GM23248 (cell line): Measurements from ENCODE around the gene CAST. TPM values are rescaled to one million over a fixed set of nuclear protein-coding genes. Genes with fewer than 3 reads are reported as not detected.

ENCODE experiments used
- DNase-seq: peaks from one replicate; pipeline ENCODE4 v3.0.0-alpha.2; 2015
- H2AFZ ChIP-seq: fragments of 200-600 bp; sonication (generic); 2 replicates; pipeline ENCODE4 v1.6.1; 2016; ENCODE audit warnings: antibody characterized with exemption
- H3F3A ChIP-seq: fragments of 200-600 bp; sonication (generic); 2 replicates; pipeline ENCODE4 v1.6.1; 2016; ENCODE audit warnings: mild to moderate bottlenecking, antibody characterized with exemption, mixed run types; ENCODE audit not compliant: insufficient read depth
- H3K27ac ChIP-seq: fragments of 200-600 bp; sonication (generic); 2 replicates; pipeline ENCODE4 v1.5.1; 2016; ENCODE audit warnings: mild to moderate bottlenecking
- H3K27me3 ChIP-seq: fragments of 200-600 bp; sonication (generic); replicated peaks from 2 replicates; pipeline ENCODE4 v1.6.1; 2016; ENCODE audit warnings: mild to moderate bottlenecking; ENCODE audit not compliant: insufficient read depth
- H3K36me3 ChIP-seq: fragments of 200-600 bp; sonication (generic); 2 replicates; pipeline ENCODE4 v1.6.1; 2016; ENCODE audit warnings: low read depth, mild to moderate bottlenecking
- H3K4me1 ChIP-seq: fragments of 200-600 bp; sonication (generic); 2 replicates; pipeline ENCODE4 v1.6.1; 2016; ENCODE audit warnings: mild to moderate bottlenecking; ENCODE audit not compliant: insufficient read depth
- H3K4me2 ChIP-seq: fragments of 200-600 bp; sonication (generic); one replicate; pipeline ENCODE4 v1.6.1; 2016; ENCODE audit warnings: mild to moderate bottlenecking; ENCODE audit not compliant: unreplicated experiment
- H3K4me3 ChIP-seq: fragments of 200-600 bp; sonication (generic); 2 replicates; pipeline ENCODE4 v1.5.1; 2016; ENCODE audit warnings: mild to moderate bottlenecking
- H3K79me2 ChIP-seq: fragments of 200-600 bp; sonication (generic); 2 replicates; pipeline ENCODE4 v1.6.1; 2016; ENCODE audit warnings: mild to moderate bottlenecking; ENCODE audit not compliant: insufficient read depth
- H3K9ac ChIP-seq: fragments of 200-600 bp; sonication (generic); 2 replicates; pipeline ENCODE4 v1.6.1; 2016; ENCODE audit warnings: mild to moderate bottlenecking
- H3K9me2 ChIP-seq: fragments of 200-600 bp; sonication (generic); 2 replicates; pipeline ENCODE4 v1.6.1; 2016; ENCODE audit warnings: mixed run types, mild to moderate bottlenecking, moderate library complexity; ENCODE audit not compliant: insufficient read depth
- H3K9me3 ChIP-seq: fragments of 200-600 bp; sonication (generic); one replicate; pipeline ENCODE4 v1.6.1; 2017; ENCODE audit warnings: low read depth
- H4K20me1 ChIP-seq: fragments of 200-600 bp; sonication (generic); 2 replicates; pipeline ENCODE4 v1.6.0; 2016; ENCODE audit not compliant: insufficient read depth
- EZH2 ChIP-seq: fragments of 200-600 bp; sonication (generic); IDR thresholded peaks from 2 replicates; pipeline ENCODE4 v1.6.1; 2018; ENCODE audit warnings: antibody characterized with exemption, mild to moderate bottlenecking; ENCODE audit not compliant: insufficient read depth, poor library complexity, severe bottlenecking
- EZH2phosphoT487 ChIP-seq: fragments of 200-600 bp; sonication (generic); IDR thresholded peaks from 2 replicates; pipeline ENCODE4 v1.6.1; 2018; ENCODE audit warnings: antibody characterized with exemption, moderate library complexity, mild to moderate bottlenecking, low read depth; ENCODE audit not compliant: insufficient read depth
- WGBS, 2 experiments: methylation state at CpG; one replicate each; pipeline ENCODE4 v1.1.6; 2015 to 2017; ENCODE audit warnings: low lambda C conversion rate in 2 of 2, low coverage in 1 of 2; ENCODE audit errors: missing lambda C conversion rate in 2 of 2; 5-methylcytosine and 5-hydroxymethylcytosine counted together
- in situ Hi-C: fragments of 300-500 bp; cut with MboI; formaldehyde crosslinking; loops from 2 replicates; pipeline ENCODE4 v1.15.0; 2020
- polyA plus RNA-seq: library from polyadenylated mRNA; unstranded; fragments of >200 nt; fragmentation: Nextera tagmentation; extraction: Ambion mirVana; gene quantifications from 2 replicates; pipeline ENCODE4 v1.2.1, GENCODE V29; 2016
- total RNA-seq: library from RNA; depleted of rRNA; stranded (reverse); fragments of >200 nt; shearing (Covaris generic); gene quantifications from 2 replicates; pipeline ENCODE4 v1.2.3, GENCODE V29; 2014

Gene CAST
- total and polyA plus RNA-seq, 2 experiments from 2014 or later: 179 to 196 TPM

DNA sequence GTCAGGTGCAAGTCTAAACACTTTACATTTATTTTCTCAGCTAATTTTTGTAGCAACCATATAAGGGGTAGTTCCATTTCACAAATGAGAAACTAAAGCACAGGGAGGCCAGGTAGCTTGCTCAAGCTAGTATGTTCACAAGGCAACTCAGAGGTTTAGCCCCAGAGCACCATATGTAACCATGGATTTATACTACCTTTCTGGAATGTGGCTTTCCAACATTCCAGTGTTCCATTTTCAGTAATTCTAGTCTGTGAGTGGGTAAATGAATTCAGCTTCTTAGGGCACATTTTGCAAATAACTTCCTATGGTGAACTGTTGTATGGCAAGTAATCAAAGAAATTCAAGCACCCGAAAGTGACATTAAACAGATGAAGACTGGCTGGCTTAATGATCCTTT lies 25.0 kb upstream of the CAST start:
- 65 to 89% methylated on average over 1 of the region's 1 CpG for WGBS, 2 experiments
- no peak for TF ChIP-seq EZH2phosphoT487
- no peak for TF ChIP-seq EZH2
- Histone ChIP-seq H3K4me3 (no peak overlapping the region), H3K9me2 (no peaks in the 10 kb centered on the region), H2AFZ (no peak overlapping the region), H3K36me3 (no peaks in the 10 kb centered on the region), H3K27ac (no peak overlapping the region), H3K9ac (no peak overlapping the region), H3K4me2 (no peak overlapping the region), H4K20me1 (no peaks in the 10 kb centered on the region), H3K27me3 (no peaks in the 10 kb centered on the region), H3K79me2 (no peaks in the 10 kb centered on the region), H3K4me1 (peaks cover 13% of the 10 kb centered on the region; the same call in 1 of the 2 replicates), H3F3A (no peaks in the 10 kb centered on the region), H3K9me3 (no peaks in the 10 kb centered on the region)
- in situ Hi-C loops: no loop called here
- no peak for DNase-seq

DNA sequence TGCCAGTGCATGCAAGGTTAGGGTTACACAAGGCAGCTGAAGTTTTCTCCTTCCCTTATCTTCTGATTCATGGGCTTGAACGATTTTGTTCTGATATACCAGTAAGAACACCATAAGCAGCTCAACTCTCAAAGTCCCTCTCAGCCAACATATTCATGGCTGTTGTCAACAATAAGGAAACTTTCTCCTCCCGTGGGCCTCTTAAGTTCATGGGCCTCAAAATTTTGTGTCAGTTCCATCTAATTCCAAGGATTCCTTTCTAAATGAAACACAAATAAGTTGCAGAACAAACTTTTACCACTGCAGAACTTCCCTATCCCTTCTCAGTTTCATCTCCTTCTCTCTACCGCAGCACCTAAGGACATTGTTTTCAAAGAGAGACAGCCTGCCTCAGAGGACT lies 23.6 kb upstream of the CAST start:
- no peak overlapping the region for H3K27ac ChIP-seq
- no peak overlapping the region for H3K4me2 ChIP-seq
- H4K20me1 ChIP-seq: no peaks in the 10 kb centered on the region
- H3K9me2 ChIP-seq: no peaks in the 10 kb centered on the region
- H3K27me3 ChIP-seq: no peaks in the 10 kb centered on the region
- H3F3A ChIP-seq: no peaks in the 10 kb centered on the region
- DNase-seq: no peak
- no peak overlapping the region for H3K4me3 ChIP-seq
- peaks cover 11% of the 10 kb centered on the region; the same call in 1 of the 2 replicates for H3K4me1 ChIP-seq
- in situ Hi-C loops: no loop called here
- H3K9me3 ChIP-seq: no peaks in the 10 kb centered on the region
- WGBS, 2 experiments: 62 to 63% methylated on average over 3 of the region's 3 CpGs
- TF ChIP-seq EZH2 (no peak), EZH2phosphoT487 (no peak)
- H2AFZ ChIP-seq: no peak overlapping the region
- H3K36me3 ChIP-seq: no peaks in the 10 kb centered on the region
- no peaks in the 10 kb centered on the region for H3K79me2 ChIP-seq
- no peak overlapping the region for H3K9ac ChIP-seq

DNA sequence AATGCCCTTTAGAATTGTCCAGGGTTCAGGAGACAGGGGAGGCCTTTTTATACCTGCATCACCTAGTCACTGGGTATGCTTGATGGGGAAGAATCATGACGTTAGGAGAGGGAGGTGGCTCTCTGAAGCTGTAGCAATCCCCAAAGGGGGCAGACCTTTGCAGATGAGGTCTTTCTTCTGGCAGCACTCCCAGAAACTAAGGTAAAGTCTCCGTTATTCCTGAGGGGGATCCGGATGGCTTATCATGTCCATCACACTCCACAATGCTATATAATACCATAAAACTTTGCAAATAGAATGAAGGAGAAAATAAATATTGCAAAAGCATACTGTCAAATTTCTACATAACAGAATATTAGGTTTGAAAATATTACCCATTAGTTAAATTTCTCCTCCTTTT lies 21.5 kb upstream of the CAST start:
- no peaks in the 10 kb centered on the region for H3K79me2 ChIP-seq

DNA sequence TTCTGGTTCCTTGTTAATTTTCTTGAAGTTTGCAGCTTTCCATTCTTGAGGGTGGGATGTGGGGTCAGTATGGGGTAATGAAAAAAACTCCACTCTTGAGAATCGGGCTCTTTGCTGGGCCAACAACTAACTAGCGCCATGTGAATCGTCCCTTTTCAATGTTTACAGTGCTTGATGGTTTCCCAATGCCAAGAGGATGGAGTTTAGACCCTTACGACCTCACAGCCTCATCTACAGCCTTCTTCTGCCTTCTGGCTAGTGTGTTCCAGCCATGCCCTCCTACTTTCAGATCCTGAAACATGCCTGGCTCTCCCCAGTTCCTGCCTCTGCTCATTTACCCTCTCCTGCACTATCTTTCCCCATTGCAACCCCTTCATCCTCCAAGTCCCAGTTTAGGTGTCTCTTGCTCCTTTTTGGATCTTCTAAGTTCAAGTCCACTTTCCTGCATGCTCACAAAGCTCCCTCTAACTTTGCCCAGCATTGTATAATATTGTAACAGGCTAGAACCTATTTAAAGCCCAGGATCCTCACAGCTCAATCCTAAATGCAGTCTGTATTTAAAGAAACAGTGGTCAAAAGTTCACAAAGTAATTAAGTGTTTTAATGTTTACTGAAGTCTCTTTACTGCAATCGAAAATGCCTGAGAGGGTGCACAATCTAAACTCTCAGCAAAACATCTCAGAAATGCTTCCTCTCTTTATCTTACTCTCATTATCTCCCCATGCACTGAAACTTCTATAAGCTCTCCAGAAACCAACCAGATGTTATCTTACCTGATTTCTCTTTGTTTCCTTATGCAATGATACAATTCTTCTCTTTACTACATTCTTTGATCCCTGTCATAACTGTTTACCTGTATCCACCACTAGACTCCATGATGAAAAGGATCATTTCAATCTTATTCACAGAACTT lies 20.6 kb upstream of the CAST start:
- DNase-seq: no peak
- no peaks in the 10 kb centered on the region for H3F3A ChIP-seq
- no peaks in the 10 kb centered on the region for H3K9me2 ChIP-seq
- H3K27me3 ChIP-seq: no peaks in the 10 kb centered on the region
- no peaks in the 10 kb centered on the region for H4K20me1 ChIP-seq
- no peak overlapping the region for H3K4me2 ChIP-seq
- no peaks in the 10 kb centered on the region for H3K79me2 ChIP-seq
- peaks cover 6% of the 10 kb centered on the region; the same call in 1 of the 2 replicates for H3K4me1 ChIP-seq
- H3K9me3 ChIP-seq: no peaks in the 10 kb centered on the region
- WGBS, 2 experiments: 37 to 41% methylated on average over 5 of the region's 5 CpGs
- no peak overlapping the region for H3K9ac ChIP-seq
- no peak overlapping the region for H2AFZ ChIP-seq
- TF ChIP-seq EZH2 (no peak), EZH2phosphoT487 (no peak)
- in situ Hi-C loops: no loop called here
- no peak overlapping the region for H3K27ac ChIP-seq
- H3K4me3 ChIP-seq: no peak overlapping the region
- no peaks in the 10 kb centered on the region for H3K36me3 ChIP-seq

More for the DNA sequence above, 21.5 kb upstream of the CAST start:
- WGBS, 2 experiments: 66 to 67% methylated on average over 3 of the region's 3 CpGs
- Histone ChIP-seq H3K36me3 (no peaks in the 10 kb centered on the region), H3F3A (no peaks in the 10 kb centered on the region), H3K9me2 (no peaks in the 10 kb centered on the region), H4K20me1 (no peaks in the 10 kb centered on the region), H3K9me3 (no peaks in the 10 kb centered on the region), H3K4me1 (peaks cover 6% of the 10 kb centered on the region; the same call in 1 of the 2 replicates), H3K27me3 (no peaks in the 10 kb centered on the region), H3K4me2 (no peak overlapping the region), H3K9ac (no peak overlapping the region), H3K4me3 (no peak overlapping the region), H2AFZ (no peak overlapping the region), H3K27ac (no peak overlapping the region)
- TF ChIP-seq EZH2phosphoT487 (no peak), EZH2 (no peak)
- in situ Hi-C loops: no loop called here
- DNase-seq: no peak
